Spleen (tissue), 7 donors: ENCODE results near the gene OR4K14.

Source experiments
- CTCF ChIP-seq, 11 experiments: fragments of 200-600 bp in 7 of 11; fragments of 450-650 bp in 4 of 11; sonication (generic) in 4 of 11; IDR thresholded peaks in 8 of 11; conservative IDR thresholded peaks in 3 of 11; 1 replicate in 7 of 11; 2 replicates in 4 of 11; pipeline versions ENCODE4 v1.4.0 to v1.8.0; 2016 to 2021; ENCODE audit warnings: antibody characterized with exemption in 11 of 11, inconsistent platforms in 4 of 11, mild to moderate bottlenecking in 1 of 11
- POLR2AphosphoS5 ChIP-seq, 3 donors: sonication (generic); formaldehyde crosslinking; IDR thresholded peaks; one replicate each; pipeline ENCODE4 v1.5.1; 2017; ENCODE audit warnings: antibody characterized with exemption in 3 of 3
- donor health status: DM: no; HTN: no; CAD: no; lungs with moderate emphysema.
- donor health status: DM: no; HTN: no; CAD: no.
- donor health status: DM: no; HTN: no; CAD: no.

- no peak for TF ChIP-seq POLR2AphosphoS5 (IDR thresholded peaks at IDR 0.05)
- TF ChIP-seq CTCF (IDR thresholded peaks at IDR 0.05 in 8 of 11, conservative IDR thresholded peaks at IDR 0.05 in 3 of 11): no peak
Measured at GRCh38 chr14:20008156-20008555, 11.0 kb downstream of the OR4K14 start.
